ENCODE results near the gene NT5DC4.

Gene NT5DC4

DNA sequence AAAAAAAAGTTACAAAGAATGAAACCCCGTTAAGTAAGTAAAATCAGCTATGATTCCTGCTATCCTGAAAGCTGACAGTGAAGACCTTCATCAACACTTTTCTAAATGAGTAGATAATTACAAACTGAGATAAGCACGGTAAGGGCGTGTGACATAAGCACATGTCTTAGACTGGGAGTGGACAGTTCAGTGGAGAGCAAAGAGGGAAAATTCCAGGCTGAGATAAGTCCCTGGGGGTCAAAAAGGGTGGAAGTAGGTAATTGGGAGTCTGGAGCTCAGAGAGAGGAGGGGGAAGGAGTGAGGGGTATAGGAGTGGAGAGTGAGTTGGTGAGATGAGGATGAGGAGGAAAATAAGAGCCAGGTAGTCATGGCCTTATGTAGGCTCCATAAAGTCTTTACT is 67.8 kb downstream of the NT5DC4 start:
- DNase-seq = no peak
